Fibroblast of the aortic adventitia (primary cell): ENCODE measurements around the gene ERC1. TPM values are rescaled to one million over a fixed set of nuclear protein-coding genes. Genes with fewer than 3 reads are reported as not detected.

Experiments
- DNase-seq: peaks from one replicate; pipeline ENCODE4 v3.0.0-alpha.2; 2010; ENCODE audit warnings: low read depth
- H3K4me3 ChIP-seq: 2 replicates; pipeline ENCODE4 v1.5.1; 2011; ENCODE audit warnings: low read depth, mild to moderate bottlenecking, control low read depth, low read length, moderate library complexity
- total RNA-seq: library from RNA; depleted of rRNA; stranded (reverse); fragments of >200 nt; gene quantifications from 2 replicates; pipeline ENCODE4 v1.2.3, GENCODE V29; 2012; ENCODE audit warnings: low replicate concordance
- TF ChIP-seq, protein P1 (sequence below): IDR thresholded peaks from 2 replicates; pipeline ENCODE4 v1.5.1; 2011; ENCODE audit warnings: mild to moderate bottlenecking, low read length, control low read depth, inconsistent platforms; ENCODE audit not compliant: insufficient read depth

ERC1 gene
- total RNA-seq, 1 donor = 50.9 TPM

DNA sequence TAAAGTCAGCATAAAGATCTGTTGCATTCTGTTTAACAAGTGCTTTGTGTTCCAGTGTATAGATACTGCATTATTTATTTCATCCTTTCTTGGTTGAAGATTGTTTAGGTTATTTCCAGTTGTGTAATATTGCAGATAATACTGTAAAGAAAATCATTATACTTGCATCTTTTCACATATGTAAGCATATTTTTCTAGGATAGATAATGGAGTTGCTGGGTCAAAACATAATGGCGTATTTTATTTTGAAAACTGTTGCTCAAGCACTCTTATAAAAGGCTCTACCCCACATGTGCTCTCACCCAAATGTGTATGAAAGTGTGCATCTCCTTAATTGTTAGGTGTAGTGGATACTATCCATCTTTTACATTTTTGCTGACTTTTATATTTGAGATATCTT, 329.0 kb downstream of the ERC1 start:
- TF ChIP-seq, protein P1, sequence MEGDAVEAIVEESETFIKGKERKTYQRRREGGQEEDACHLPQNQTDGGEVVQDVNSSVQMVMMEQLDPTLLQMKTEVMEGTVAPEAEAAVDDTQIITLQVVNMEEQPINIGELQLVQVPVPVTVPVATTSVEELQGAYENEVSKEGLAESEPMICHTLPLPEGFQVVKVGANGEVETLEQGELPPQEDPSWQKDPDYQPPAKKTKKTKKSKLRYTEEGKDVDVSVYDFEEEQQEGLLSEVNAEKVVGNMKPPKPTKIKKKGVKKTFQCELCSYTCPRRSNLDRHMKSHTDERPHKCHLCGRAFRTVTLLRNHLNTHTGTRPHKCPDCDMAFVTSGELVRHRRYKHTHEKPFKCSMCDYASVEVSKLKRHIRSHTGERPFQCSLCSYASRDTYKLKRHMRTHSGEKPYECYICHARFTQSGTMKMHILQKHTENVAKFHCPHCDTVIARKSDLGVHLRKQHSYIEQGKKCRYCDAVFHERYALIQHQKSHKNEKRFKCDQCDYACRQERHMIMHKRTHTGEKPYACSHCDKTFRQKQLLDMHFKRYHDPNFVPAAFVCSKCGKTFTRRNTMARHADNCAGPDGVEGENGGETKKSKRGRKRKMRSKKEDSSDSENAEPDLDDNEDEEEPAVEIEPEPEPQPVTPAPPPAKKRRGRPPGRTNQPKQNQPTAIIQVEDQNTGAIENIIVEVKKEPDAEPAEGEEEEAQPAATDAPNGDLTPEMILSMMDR = no peak
- no peak overlapping the region for H3K4me3 ChIP-seq
- DNase-seq = no peak

DNA sequence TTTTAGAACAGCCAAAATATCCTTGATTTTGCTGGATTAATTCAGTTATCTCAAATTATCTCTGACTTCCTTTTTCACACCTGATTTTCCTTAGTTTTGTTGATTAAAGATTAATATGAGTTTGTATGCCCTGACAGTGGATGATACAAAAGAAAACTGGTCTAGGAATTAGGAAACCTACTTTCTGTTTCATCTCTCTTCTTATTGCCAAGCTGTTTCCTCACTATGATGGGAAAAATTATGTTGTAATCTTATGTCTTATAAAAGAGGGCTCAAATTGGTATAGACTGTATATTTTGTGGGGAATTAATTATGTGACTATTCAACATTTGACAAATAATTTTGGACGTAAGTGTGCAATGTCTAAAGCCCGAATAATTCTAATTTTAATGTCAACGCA, 331.8 kb downstream of the ERC1 start:
- H3K4me3 ChIP-seq = no peak overlapping the region
- DNase-seq = peak; percentile 13
- TF ChIP-seq, protein P1 = no peak

DNA sequence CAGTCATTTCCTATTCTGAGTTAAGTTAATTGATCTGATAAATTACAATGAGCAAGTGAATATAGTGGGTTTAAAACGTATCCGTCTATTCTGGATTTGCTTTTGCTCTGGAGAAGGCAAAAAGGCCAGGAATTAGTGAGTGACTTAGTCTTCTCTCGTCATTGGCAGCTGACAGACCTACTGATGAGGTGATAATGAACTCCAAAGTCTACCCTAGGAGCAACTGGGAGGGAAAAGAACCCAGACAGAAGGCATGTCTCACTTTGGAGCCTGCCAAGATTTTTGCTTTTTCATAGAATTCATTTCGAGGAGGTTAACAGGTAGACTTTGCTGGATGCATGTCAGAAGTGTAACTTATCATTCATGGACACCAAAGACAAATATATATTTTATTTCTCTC, 333.1 kb downstream of the ERC1 start:
- TF ChIP-seq, protein P1 = no peak
- no peak for DNase-seq
- no peak overlapping the region for H3K4me3 ChIP-seq

DNA sequence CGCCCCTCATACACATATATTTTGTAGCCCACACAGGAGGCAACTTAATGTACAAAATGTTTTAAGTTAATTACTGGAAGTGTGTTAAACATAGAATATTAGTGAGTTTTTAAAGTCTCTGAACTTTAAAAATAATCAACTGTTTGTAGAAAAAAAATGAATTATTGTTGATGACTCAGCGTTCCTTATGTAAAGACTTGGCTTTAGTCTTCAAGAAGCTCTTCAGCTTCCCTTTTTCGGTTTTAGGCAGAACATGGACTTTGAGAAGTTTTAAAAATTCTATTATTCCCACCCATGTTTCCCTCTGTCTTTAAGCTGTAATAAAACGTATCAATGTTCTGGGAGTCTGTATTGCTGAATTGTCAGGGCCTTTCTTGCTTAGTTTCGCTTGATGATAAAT, 333.9 kb downstream of the ERC1 start:
- TF ChIP-seq, protein P1 = no peak
- no peak overlapping the region for H3K4me3 ChIP-seq
- DNase-seq = peak; percentile 53

DNA sequence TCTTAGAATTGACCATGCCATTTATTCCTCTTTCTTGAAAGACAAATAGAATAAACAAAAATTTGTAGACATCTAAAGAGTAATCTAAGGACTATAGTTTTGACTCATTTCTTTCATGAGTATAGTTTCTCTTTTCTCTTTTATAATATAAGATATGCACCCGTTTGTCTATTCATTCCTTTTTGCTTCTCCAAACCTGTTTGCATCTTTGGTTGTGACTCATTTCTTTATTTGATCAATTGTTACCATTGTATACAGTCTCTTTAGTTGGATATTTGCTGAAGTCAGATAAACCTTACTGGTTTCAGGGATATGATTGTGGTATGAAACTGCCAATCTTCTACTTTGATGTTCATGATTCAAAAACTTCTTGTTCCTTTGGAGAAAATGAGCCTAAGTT, 334.6 kb downstream of the ERC1 start:
- DNase-seq = no peak
- TF ChIP-seq, protein P1 = no peak
- H3K4me3 ChIP-seq = no peak overlapping the region

DNA sequence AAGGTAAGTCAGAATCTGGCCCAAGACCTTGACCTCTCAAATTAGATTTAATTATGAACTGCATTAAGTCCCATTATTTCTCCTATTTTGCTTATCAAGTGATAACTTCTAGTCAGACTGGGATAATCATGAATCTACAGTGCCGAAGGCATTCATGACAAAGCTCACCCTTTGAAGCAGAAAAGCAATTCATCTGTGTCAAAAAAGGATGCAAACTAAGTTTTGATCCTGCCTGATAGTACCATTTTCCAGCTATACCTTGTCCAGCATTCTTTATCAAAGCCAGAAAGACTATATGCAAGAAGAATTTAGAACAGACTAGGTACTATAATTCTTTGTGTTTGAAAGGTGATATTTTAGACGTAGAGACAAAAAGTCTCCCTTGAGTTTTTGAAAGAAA, 335.2 kb downstream of the ERC1 start:
- no peak for DNase-seq
- H3K4me3 ChIP-seq = no peak overlapping the region
- TF ChIP-seq, protein P1 = no peak

DNA sequence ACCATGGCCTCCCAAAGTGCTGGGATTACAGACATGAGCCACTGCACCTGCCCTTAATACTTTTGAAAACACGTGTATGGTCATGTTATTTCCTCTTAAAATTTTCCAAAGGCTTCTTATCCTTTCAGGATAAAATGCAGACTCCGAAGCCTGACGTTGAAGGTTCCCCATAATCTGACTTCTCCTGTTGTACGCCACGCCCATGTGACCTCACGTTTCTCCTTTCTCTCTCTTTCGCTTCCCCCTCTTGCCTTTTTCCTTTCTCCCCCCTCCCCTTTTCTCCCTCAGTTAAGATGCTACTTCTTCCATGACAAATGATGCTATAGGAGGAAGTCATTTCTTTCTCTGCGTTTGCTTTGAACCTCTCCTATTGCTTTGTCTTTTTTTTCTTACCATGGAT, 337.4 kb downstream of the ERC1 start:
- TF ChIP-seq, protein P1 = no peak
- H3K4me3 ChIP-seq = no peak overlapping the region
- DNase-seq = no peak
